GM18498 (cell line): ENCODE data around the gene TH.

Experiments used
- ATAC-seq: cut with Tn5 transposase; IDR thresholded peaks from one replicate; pipeline ENCODE4 v1.9.1; 2021; ENCODE audit warnings: mild to moderate bottlenecking, moderate library complexity; ENCODE audit not compliant: unreplicated experiment

The TH gene

GRCh38 chr11:2115308-2115707, 56.3 kb downstream of the TH start:
- no peak for ATAC-seq

GRCh38 chr11:2114430-2115241, 57.0 kb downstream of the TH start:
- no peak for ATAC-seq
